ENCODE measurements around the gene MPND.

- TF ChIP-seq POLR2AphosphoS5 (IDR thresholded peaks at IDR 0.05) (no peak), CTCF (IDR thresholded peaks at IDR 0.05) (no peak), EP300 (IDR thresholded peaks at IDR 0.05) (no peak)
Measured at GRCh38 chr19:4301590-4302242, 41.6 kb upstream of the MPND start.

Measured in stomach (tissue), 4 donors.